SK-N-SH (cell line): Measurements from ENCODE around the gene SNRNP27.

Experiments
- CTCF ChIP-seq: fragments of 200-600 bp; sonication (generic); IDR thresholded peaks from 2 replicates; pipeline ENCODE4 v1.6.1; 2017; ENCODE audit warnings: antibody characterized with exemption, mild to moderate bottlenecking, moderate library complexity
- ELF1 ChIP-seq: IDR thresholded peaks from 2 replicates; pipeline ENCODE4 v1.4.0; 2012
- EP300 ChIP-seq, 2 experiments: IDR thresholded peaks; 2 replicates each; pipeline versions ENCODE4 v1.4.0 to v1.6.1; 2012; ENCODE audit warnings: borderline replicate concordance in 1 of 2, low read depth in 1 of 2, low read length in 1 of 2
- NRF1 ChIP-seq: IDR thresholded peaks from 2 replicates; pipeline ENCODE4 v1.6.1; 2012; ENCODE audit warnings: low read depth, mild to moderate bottlenecking, low read length
- TAF1 ChIP-seq: IDR thresholded peaks from 2 replicates; pipeline ENCODE4 v1.6.1; 2012; ENCODE audit warnings: low read depth, mild to moderate bottlenecking, low read length, moderate library complexity, borderline replicate concordance

DNA sequence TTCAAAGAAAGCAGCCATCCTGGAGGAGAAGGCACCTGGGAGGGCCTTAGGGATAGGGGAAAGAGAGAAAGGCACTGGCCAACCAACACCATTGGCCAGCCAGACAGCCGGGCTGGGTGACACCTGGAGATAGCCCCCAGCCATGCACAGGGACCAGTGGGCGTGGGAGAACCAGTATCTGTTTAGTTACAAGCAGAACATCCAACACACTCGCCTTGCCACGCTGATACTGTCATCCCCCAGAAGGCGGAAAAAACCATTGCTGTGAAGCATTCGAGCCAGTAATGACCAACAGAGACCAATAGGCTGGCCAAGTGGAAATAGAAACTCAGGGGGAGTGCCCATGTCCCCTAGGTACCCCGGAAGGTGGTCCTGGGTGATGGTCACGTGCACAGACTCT is 52.2 kb downstream of the SNRNP27 start:
- no peak for TF ChIP-seq ELF1
- no peak for TF ChIP-seq NRF1
- TF ChIP-seq CTCF: no peak
- TF ChIP-seq TAF1: no peak
- no peak for TF ChIP-seq EP300 (IDR thresholded peaks at IDR 0.05; ENCODE audit: borderline replicate concordance in 1 of 2, low read depth in 1 of 2, low read length in 1 of 2)
